Left renal pelvis (tissue), 4 donors: Measurements from ENCODE around the gene MCF2L2. TPM values are rescaled to one million over a fixed set of nuclear protein-coding genes. Genes with fewer than 3 reads are reported as not detected.

Experiments
- DNase-seq, 4 donors: peaks; one replicate each; pipeline ENCODE4 v3.0.0-alpha.2; 2013; ENCODE audit warnings: low read depth in 4 of 4, low spot score in 3 of 4
- polyA plus RNA-seq, 4 donors: library from polyadenylated mRNA; unstranded; fragments of 120-200 nt; gene quantifications; one replicate each; pipeline ENCODE4 v1.2.1, GENCODE V29; 2013; ENCODE audit not compliant: insufficient read length in 4 of 4

Gene MCF2L2
- polyA plus RNA-seq, 4 donors: 0.35 to 1.5 (median 0.93) TPM

DNA sequence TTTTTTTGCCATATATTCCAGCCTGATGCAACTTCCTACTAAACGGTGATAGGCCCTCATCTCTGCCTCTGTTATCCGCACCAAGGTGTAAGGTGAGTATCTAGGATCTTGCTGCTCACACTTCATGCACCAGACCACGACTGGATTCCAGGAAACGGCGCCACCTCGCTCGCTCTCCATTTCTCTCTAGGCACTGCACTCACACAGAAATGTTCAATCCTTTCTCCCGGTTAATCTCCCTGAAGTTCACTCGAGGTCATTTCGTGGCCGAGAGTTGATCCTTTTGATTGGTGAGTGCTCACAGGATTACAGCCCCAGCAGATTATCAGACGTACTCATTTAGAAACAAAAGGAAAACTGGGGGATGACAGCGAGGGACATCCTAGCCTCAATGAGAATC, 28.1 kb downstream of the MCF2L2 start:
- no peak for DNase-seq

DNA sequence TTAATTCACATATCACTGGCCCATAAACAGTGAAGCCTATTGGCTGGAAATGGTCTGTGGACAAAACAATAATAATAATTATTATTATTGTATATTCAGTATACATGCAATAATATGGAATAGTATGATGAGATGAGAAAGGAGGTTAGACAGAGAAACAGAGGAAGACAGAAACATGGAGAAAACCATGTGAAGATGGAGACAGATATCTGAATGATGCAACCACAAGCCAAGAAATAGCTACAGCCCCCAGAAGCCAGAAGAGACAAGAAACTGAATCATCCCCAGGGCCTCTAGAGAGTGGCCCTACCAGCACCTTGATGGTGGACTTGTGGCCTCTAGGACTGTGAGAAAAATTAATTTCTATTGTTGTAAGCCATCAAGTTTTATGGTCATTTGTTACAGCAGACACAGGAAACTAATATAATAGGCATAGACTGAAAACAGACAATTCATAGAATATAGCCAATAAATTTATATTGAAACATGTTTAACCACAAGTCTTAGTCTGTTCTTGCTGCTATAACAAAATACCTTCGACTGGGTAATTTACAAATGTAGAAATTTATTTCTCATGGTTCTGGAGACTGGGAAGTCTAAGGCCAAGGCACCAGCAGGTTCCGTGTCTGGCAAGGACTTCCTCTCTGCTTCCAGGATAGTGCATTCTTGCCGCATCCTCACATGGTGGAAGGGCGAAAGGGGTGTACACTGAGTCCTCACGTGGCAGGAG, 31.6 kb downstream of the MCF2L2 start:
- DNase-seq: no peak

DNA sequence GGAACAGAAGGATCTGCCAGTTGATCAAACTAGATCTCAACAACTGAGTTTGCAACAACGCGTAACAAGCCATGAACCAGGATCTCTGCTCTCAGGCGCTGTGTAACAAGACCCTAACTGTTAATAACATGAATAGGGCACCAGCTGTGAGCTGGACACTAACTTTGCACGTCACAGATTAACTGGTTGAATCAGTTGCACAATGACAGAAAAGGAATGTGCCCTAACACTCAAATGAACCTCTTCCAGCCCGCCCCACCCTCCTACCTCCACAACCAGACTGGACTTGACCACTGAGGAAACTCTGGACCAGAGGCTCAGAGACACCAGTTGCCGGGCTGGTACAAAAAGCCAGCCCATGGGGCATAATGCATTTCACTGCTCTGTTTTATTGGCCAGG, 34.3 kb downstream of the MCF2L2 start:
- no peak for DNase-seq

DNA sequence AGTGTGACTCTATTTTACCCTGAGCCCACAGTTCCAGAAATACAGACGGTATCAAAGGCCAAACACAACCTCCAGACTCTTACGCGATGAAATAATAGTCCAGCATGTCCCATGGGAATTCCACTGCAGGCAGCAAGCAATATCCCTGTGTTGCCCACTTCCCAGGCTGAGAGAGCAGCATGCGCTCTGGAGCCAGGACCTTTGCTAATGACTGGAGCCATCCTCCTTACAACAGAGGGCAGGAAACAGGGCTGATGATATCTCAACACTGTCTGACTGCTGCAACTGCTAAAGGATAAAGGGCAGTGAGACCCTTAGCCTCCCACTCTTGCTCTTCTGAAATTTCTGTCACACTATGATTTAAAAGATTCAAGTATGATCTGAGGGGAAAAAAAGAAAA, 34.8 kb downstream of the MCF2L2 start:
- no peak for DNase-seq

DNA sequence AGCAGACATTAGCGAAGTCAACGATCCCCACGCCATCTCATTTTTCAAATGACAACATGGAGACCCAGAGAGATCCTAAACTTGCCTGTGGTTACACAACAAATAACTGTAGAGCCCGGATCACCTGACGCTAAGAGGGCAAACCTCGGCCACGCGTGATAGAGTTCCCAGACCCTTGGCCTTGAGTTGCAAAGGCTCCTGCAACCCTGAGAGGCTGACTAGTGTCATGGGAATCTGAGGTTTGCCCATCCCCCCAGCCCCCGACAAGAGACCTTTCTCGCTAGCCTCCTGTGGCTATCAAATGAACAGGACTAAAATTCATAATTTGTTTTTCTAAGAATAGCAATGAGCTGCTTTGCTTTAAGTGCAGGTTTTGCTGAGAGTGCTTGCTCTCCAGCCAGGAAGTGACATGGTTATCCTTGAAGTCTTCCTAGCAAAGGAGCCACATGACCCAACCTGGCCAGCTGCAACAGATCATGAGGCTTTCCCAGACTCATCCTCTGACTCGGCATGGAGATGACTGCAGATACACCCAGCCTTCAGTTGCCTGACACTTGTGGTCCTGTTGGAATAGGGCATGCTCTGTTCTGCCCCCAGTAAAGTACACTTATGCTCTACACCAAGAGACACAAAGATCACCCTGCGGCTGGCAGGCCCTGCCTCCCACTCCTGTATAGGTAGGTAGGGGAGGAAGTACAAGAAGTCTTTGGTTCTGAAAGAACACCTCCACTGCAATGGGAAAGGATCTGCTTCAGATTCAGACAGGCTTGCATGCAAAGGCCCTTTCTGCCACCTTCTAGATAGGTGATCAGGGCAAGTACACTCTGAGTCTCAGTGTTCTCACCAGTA, 36.0 kb downstream of the MCF2L2 start:
- no peak for DNase-seq

DNA sequence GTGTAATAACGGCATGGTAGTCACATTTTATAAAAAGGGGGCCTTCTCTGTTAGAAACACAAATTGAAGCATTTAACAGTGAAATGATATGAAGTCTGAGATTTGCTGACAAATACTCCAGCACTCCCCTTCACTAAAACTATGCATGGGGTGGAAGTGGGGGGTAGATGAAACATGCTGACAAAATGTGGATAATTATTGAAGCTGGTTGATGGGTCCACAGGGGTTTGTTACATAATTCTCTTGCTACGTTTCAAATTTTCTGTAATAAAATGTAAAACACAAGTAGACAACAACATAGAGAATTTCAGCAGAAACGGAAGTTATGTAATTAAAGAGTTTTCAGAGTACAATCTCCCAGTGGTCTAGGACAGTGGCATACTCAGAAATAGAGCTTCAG, 37.0 kb downstream of the MCF2L2 start:
- no peak for DNase-seq

DNA sequence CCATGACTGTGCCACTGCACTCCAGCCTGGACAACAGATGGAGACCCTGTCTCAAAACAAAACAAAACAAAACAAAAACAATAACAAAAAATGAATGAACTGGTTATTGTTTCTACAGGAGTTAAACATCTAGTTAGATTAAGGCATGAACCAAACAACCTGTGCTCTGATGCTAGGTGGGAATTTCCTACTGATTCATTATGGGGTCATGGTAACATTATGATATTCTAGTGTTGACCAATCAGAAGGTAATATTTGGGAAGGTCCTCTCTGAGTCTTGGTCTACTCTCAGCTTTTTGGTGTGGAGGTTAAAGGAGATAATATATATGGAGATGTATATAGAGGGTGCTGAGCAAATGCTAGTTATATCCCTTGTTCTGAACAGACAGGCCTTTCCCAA, 37.6 kb downstream of the MCF2L2 start:
- no peak for DNase-seq

DNA sequence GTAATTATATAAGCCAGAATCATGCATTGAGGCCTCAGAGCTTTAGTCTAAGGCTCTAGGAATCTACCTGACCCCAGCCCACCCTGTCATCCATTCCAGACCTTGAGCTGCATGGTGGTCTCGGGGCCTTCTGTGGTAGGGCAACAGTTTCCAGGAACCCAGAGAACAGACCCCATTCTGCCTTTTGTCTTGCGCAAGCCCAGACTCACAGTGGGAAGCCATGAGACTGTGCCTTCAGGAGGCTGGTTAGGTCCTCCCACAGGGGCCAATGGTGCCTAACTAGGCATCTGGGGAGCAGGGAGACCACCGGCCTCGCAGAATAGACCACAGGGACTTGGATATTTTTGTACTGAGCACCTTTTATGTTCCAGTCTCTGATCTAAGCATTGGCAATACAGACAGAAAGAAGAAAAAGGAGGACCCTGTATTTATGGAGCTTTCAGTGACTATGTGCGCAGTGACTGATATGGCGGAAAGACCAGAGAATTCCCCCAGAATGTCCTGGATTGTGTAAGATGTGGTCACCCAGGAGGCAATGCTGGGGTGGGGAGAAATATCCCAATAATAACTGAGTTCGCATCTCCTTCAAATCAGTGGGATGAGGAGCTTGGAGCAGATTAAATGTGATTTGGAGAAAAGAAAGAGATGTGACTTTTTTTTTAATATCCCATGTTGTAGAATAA, 40.1 kb downstream of the MCF2L2 start:
- DNase-seq: no peak

DNA sequence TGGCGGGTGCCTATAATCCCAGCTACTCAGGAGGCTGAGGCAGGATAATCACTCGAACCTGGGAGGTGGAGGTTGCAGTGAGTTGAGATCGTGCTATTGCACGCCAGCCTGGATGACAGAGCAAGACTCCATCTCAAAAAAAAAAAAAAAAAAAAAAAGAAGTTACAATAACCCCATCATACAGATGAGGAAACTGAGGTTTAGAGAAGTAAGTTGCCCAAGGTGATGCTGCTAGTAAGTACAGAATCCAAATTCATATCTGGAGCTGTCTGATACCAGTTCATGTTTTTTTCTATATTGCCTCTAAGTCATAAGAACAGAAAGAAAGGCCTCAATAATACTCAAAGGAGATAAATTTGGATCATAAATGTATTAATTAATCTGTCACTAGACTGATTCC, 40.6 kb downstream of the MCF2L2 start:
- DNase-seq: no peak

DNA sequence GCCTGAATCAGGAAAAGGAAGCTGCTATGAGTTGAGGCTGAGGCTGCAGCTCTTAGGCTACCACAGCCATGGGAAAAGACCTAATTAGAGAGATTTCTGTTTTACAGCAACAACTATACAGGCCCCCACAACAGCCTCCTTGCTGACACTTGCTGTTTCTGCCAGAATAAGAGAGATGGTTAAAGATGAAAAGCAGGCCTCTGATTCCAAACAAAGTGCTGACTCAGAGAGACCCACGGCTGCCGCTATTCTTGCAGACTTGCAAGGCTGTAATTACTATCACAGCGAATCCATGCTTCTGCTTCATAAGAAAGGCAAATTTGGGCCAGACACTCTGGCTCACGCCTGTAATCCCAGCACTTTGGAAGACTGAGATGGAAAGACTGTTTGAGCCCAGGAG, 41.8 kb downstream of the MCF2L2 start:
- DNase-seq: no peak

DNA sequence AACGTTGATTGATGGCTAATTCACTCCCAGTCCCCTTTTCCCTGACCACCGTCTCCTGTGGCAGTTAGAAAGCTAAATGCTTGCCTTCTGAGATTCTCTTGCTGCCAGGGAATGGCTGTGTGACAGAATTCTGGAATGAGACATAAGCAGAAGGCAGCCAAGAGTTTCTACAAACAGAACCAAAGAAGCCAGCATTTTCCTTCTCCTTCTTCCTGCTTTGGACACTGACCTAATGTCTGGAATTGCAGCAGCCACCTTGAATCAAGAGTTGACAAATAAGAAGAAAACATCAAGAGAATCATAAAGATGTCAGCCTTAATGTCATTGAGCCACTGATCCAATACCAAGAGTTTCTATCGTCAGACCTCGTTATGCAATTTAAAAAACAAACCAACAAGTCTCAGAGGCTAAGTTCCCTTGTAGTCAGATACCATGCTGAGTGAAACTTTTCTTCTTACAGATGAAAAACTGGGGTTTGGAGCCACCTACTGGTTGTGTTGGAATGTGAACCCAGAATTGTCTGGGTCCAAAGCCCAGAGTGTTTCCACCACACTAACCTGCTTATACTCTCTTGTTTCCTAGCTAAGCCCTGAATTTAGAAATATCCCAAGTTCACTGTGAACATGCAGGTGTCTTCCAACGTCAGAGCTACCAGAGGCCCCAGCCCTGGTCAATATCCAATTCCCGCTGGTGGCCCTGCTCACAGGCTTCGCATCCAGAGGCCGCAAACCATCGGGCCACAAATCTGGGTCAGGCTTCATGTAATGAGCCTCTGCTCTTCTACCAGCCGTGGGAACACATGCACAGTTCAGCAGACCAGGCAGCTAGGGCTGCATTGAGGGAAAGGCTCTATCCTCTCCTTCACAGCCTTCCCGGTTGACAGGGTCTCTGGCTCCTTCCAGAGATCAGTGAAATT, 42.5 kb downstream of the MCF2L2 start:
- DNase-seq: peak; percentile 41 to 54 (median 49)

DNA sequence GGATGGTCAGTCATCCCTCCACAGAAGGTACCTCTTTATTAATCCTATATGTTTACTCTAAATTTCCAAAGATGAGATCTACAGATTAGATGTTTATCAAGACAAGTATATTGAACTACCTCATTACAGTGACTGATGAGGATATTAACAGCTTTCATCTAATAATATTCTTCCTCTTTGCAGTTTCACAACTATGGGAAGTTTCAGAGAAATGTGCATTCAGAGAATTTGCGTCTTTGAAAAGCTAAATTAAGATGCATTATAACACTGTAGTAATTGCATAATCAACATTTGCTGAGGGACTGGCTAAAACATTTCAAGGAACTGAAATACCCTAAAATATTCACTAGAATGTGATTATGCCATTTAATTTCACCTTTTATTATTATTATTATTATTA, 46.7 kb downstream of the MCF2L2 start:
- no peak for DNase-seq

DNA sequence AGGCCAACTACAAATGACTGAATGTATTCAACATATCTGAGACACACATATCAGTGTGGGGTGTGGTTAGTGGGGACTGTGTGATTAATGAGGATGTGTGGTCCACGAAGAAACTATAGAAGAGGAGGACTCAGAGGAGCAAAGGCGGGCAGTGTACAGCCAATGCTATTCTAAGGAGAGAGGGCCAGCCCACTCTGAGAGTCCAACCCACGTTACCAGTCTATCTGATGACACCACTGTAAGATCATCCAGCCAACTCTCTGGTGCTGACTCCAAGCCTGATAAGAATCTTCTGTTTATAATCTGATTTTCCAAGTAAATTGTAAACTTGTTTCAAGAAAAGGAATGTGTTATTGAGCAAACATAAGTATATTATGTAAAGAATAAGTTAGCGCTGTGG, 47.2 kb downstream of the MCF2L2 start:
- DNase-seq: no peak

DNA sequence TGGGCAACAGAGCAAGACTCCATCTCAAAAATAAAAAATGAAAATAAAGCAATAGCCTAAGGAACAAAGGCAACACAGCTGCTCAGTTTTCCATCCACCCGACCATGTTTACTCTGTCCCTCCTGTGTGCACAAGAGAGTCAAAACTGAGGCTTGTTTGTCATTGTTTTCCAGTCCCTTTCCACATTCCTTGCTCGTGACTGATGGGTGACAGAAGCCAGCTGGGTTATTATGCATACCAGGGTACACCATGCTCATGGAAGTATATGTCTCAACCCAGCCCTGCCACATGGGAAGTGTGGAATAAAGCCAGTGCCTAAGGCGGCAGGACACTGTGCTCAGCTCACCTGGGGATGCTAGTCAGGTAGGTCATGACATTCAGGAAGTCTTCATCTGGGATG, 49.5 kb downstream of the MCF2L2 start:
- DNase-seq: no peak

DNA sequence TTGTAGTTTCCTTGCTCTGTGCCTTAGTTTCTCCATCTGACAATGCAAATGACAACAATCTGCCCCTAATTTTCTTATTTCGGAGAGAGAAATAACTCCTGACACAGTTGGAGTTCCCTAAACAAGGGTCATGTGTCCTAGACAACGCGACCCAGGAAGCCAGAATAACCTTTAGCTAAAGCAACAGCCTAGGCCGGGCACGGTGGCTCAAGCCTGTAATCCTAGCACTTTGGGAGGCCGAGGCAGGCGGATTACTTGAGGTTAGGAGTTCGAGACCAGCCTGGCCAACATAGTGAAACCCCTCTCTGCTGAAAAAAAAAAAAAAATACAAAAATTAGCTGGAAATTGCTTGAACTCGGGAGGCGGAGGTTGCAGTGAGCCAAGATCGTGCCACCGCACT, 49.9 kb downstream of the MCF2L2 start:
- DNase-seq: no peak

DNA sequence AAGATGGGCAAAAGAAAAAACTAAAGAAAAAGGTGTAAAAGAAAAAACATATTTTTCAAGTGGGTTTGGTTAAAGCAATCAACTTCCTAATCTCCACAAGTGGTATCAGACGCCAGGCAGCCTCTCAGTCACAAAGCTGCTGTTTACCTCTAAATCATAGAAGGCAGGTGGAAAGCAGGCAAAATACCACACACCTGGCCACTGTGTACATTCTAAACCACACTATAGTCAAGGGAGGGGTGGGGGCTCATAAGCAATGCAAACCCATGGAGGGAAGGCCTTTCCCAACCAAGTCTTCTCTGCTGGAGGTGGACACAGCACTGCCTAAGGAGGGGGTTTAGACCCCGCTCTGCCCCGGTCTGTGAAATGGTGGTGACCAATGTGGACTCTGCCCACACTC, 50.4 kb downstream of the MCF2L2 start:
- no peak for DNase-seq

DNA sequence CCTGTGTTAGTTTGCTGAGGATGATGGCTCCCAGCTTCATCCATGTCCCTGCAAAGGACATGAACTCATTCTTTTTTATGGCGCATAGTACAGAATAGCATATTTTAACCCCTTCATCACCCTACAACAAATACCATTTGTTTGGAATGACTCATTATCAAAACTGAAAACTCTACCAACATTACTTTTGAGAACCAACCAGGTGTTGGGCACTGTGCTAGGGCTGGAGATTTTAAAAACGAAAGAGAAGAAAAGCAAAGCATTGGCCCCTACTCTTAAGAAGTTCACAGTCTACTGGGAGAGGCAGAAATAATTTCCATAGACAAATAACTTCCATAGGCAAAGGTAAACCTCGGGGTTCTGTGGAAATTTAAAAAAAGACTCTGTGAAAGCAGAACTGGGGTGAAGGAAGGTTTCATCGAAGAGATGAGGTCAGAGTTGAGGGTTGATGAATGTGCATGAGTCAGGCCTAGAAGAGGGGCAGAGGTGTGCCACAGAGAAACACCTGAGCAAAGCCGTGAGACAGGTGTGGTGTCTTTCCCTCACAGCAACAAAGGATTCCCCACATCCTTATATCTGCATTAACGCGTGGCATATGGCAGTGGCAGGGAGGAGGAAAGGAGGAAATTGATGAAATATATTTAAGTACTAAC, 51.0 kb downstream of the MCF2L2 start:
- DNase-seq: no peak

DNA sequence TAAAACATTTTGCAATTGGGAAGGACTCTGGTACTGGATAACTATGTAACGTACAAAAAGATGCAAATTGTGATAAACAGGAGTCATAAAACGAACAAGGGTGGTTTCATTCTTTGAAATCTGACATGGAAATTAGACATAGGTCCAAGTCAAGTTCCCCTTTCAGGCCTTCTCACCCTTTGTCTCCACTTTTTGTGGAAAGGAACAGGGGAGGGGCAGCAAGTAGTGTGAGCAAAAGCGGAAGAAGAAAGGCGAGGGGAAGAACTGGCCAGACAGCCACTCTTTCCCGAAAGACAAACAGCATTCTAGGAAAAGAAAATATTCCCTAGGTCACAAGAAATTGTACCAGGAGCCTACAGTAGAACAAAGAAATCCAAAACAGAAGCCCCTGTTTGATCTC, 52.6 kb downstream of the MCF2L2 start:
- DNase-seq: no peak

DNA sequence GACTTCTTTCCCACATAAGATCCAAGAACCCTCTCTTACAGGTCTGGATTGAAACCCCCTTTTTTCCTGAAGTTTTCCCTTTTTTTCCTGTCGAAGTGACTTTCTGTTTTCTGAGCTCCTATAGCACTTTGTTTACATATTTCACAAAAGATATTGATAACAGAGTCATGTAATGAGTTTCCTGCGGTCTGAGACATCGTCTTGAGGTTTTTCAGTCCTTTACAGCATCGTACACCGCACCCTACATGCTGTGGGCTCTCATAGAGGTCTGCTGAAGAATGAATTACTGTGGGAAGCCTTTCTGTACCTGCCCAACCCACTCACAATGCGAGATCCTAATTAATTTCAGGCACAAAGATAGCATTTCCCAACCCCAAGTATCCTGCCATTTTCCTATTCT, 53.1 kb downstream of the MCF2L2 start:
- DNase-seq: no peak

DNA sequence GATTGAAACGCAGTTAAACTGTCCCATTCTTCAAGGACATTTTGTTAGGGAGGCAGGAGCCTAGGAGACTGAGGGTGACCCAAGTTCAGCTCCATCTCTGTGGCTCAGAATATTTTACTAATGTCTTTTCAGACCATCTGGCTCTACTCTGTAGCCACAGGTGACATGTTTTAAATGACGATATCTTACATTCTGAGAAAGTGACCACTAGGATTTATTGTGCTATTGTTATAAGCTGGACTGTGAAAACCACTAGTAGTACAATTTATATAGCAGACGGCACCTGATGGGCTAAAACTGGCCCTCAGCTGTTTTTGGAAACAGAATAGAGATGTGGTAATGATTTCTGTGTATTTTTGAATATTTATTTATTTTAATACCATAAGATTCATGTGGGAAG, 55.5 kb downstream of the MCF2L2 start:
- no peak for DNase-seq
